ENCODE results near the gene CTNNA3. TPM values are rescaled to one million over a fixed set of nuclear protein-coding genes. Genes with fewer than 3 reads are reported as not detected.

Gene CTNNA3
- total RNA-seq, 1 donor from 2014 or later = 0.30 TPM

DNA sequence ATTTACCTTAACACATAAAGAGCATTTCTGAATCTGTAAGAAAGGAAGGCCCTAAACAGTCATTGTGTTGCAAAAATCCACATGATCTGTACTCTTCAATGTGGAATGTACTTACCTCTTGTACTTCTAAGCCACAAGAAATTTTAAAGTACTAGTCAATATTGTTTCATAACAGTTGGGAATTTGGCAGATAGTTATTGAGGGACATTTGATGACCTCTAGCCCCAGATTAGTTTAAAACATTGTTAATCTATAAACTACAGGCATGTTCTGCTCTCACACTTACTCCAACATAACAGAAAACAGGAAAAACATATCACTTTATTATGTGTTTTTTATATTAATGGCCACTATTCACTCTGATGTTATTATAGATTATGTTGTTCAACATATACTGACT lies 1755.9 kb downstream of the CTNNA3 start:
- no peak for DNase-seq (ENCODE audit: extremely low spot score, unreplicated experiment)
- Mint-ChIP-seq H3K36me3 (ENCODE audit: unreplicated experiment) (no peaks in the 10 kb centered on the region), H3K27ac (ENCODE audit: unreplicated experiment) (no peak overlapping the region), H3K27me3 (ENCODE audit: unreplicated experiment) (no peaks in the 10 kb centered on the region), H3K4me3 (ENCODE audit: unreplicated experiment) (no peak overlapping the region), H3K4me1 (ENCODE audit: unreplicated experiment) (peaks cover 39% of the 10 kb centered on the region), H3K9me3 (ENCODE audit: unreplicated experiment) (no peaks in the 10 kb centered on the region)
- TF ChIP-seq, protein P1, sequence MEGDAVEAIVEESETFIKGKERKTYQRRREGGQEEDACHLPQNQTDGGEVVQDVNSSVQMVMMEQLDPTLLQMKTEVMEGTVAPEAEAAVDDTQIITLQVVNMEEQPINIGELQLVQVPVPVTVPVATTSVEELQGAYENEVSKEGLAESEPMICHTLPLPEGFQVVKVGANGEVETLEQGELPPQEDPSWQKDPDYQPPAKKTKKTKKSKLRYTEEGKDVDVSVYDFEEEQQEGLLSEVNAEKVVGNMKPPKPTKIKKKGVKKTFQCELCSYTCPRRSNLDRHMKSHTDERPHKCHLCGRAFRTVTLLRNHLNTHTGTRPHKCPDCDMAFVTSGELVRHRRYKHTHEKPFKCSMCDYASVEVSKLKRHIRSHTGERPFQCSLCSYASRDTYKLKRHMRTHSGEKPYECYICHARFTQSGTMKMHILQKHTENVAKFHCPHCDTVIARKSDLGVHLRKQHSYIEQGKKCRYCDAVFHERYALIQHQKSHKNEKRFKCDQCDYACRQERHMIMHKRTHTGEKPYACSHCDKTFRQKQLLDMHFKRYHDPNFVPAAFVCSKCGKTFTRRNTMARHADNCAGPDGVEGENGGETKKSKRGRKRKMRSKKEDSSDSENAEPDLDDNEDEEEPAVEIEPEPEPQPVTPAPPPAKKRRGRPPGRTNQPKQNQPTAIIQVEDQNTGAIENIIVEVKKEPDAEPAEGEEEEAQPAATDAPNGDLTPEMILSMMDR (IDR thresholded peaks at IDR 0.05) = no peak

DNA sequence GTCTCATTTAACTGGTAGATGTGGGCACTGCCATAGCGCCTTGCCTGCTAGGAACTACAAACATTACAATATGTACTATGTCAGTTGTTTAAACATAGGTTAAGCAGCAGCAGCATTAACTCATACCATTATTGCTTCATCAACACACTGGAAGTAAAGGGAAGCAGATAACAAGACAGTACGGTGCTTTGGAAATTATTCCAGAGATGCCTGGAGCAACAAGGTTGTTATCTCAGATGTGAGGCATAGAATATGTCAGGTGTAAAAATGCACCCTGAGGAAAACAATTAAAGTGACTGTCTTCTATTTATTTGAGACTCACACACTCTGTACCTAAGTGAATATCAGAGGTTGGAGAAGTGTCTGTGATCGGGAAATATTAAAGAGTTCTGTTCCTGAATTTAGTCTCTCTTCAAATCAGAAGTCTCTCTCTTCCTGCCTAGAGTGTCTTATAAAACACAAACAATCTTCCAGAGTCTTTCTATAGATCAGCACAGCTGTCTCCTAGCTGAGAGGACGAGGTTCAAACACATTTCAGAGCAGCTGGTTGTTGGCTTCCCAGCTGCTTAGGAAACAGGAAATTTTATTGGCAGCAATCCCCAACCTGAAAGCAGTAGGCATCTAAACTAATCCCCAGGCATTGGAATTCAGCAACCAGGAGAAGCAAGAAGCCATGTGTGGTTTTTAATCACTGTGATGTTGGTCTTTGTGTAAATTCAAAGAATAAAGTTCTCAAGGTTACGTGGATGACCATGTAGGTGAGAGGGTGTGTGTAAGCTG lies 1764.5 kb downstream of the CTNNA3 start:
- Mint-ChIP-seq H3K9me3 (ENCODE audit: unreplicated experiment) (no peaks in the 10 kb centered on the region), H3K4me1 (ENCODE audit: unreplicated experiment) (peaks cover 2% of the 10 kb centered on the region), H3K27me3 (ENCODE audit: unreplicated experiment) (no peaks in the 10 kb centered on the region), H3K27ac (ENCODE audit: unreplicated experiment) (no peak overlapping the region), H3K36me3 (ENCODE audit: unreplicated experiment) (no peaks in the 10 kb centered on the region), H3K4me3 (ENCODE audit: unreplicated experiment) (no peak overlapping the region)
- DNase-seq (ENCODE audit: extremely low spot score, unreplicated experiment) = no peak
- TF ChIP-seq, protein P1 (IDR thresholded peaks at IDR 0.05) = no peak

DNA sequence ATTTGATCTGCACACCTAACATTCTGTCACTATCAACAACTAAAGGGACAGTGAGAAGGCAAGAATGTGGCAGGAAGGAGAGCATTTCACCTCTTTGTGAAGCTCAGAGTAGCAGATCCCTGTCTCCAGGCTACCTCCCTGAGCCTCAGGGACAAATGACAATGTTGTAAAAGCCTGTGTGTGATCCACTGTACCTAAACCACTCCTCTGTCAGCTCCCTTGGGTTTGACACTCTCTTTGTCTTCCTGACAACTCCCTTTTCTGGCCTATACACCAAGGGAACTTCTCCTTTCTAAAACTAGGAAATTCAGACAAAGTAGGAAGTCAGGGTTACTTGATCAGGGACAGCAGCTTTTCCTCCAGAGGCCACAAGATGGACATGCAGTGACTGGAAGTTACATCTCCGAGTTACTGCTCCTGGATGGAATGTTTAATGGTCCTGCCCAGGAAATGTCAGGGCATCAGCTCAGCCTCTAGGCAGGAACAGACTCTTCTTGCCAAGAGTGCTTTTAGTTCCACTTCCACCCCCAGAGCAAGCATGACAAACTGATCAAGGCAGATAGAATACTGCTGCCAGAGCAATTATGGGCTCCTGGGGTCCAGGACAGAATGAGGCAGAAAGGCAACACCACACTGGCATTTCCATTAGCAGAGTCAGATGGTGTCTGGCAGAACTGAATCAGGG lies 1784.7 kb downstream of the CTNNA3 start:
- TF ChIP-seq, protein P1 (IDR thresholded peaks at IDR 0.05) = no peak
- Mint-ChIP-seq H3K9me3 (ENCODE audit: unreplicated experiment) (no peaks in the 10 kb centered on the region), H3K4me1 (ENCODE audit: unreplicated experiment) (peaks cover 5% of the 10 kb centered on the region), H3K4me3 (ENCODE audit: unreplicated experiment) (no peak overlapping the region), H3K27me3 (ENCODE audit: unreplicated experiment) (peaks cover 5% of the 10 kb centered on the region), H3K36me3 (ENCODE audit: unreplicated experiment) (no peaks in the 10 kb centered on the region), H3K27ac (ENCODE audit: unreplicated experiment) (no peak overlapping the region)
- DNase-seq (ENCODE audit: extremely low spot score, unreplicated experiment) = no peak

DNA sequence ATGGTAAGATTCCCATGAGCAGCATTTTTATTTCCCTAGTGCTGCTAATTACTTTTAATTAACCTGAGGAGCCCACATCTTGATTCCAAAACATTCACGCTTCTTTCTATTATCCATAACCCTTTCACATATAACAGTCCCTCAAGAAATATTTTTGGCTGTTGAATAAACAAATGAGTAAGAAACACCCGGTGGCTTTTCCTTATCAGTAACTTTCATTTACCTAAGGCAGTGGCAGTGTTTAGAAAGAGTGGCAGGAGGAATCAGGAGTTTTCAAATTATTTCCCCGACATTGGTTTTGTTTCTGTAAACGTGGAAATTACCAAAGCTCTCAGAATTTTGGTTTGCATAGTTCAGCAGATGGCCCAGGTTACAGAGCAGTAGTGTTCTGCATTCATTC lies 1785.8 kb downstream of the CTNNA3 start:
- Mint-ChIP-seq H3K4me1 (ENCODE audit: unreplicated experiment) (peaks cover 5% of the 10 kb centered on the region), H3K9me3 (ENCODE audit: unreplicated experiment) (no peaks in the 10 kb centered on the region), H3K36me3 (ENCODE audit: unreplicated experiment) (no peaks in the 10 kb centered on the region), H3K27ac (ENCODE audit: unreplicated experiment) (no peak overlapping the region), H3K4me3 (ENCODE audit: unreplicated experiment) (no peak overlapping the region), H3K27me3 (ENCODE audit: unreplicated experiment) (peaks cover 1% of the 10 kb centered on the region)
- TF ChIP-seq, protein P1 (IDR thresholded peaks at IDR 0.05) = no peak
- no peak for DNase-seq (ENCODE audit: extremely low spot score, unreplicated experiment)

DNA sequence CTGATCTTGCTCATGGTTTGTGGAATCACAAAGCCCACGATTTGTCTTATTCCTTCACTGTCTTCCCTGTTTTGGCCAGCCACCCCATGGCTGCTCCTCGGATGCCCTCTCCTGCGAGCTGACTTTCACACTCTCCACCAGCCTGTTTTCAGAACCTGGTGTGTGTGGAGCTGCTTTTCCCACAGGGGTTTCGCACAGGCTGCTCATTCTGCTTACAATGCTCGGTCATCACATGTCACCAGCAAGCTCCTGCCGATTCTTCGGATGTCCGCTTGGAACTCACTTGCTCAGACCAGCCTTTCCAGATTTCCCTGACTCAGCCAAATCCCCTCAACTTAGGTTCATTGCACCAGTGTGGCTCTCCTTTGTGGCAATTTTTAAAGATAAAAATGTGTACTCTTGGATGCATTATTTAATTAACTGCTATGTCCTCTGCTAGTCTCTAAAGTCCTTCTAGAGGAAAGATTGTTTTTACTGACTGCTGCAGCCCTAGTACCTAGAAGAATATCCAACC lies 1788.7 kb downstream of the CTNNA3 start:
- no peak for DNase-seq (ENCODE audit: extremely low spot score, unreplicated experiment)
- H3K9me3 Mint-ChIP-seq (ENCODE audit: unreplicated experiment) = no peaks in the 10 kb centered on the region
- no peaks in the 10 kb centered on the region for H3K27me3 Mint-ChIP-seq (ENCODE audit: unreplicated experiment)
- TF ChIP-seq, protein P1 (IDR thresholded peaks at IDR 0.05) = no peak
- no peak overlapping the region for H3K27ac Mint-ChIP-seq (ENCODE audit: unreplicated experiment)
- H3K4me1 Mint-ChIP-seq (ENCODE audit: unreplicated experiment) = peaks cover 5% of the 10 kb centered on the region
- no peak overlapping the region for H3K4me3 Mint-ChIP-seq (ENCODE audit: unreplicated experiment)
- H3K36me3 Mint-ChIP-seq (ENCODE audit: unreplicated experiment) = no peaks in the 10 kb centered on the region
